Loucy (cell line): Measurements from ENCODE around the gene CFAP43.

ENCODE experiments used
- H2AFZ ChIP-seq: fragments of 200-600 bp; sonication (generic); 2 replicates; pipeline ENCODE4 v1.6.0; 2016; ENCODE audit warnings: antibody characterized with exemption, mild to moderate bottlenecking, low read length, moderate library complexity
- H3F3A ChIP-seq: fragments of 200-600 bp; 2 replicates; pipeline ENCODE4 v1.6.0; 2016; ENCODE audit warnings: antibody characterized with exemption, low read depth, mild to moderate bottlenecking
- H3K27me3 ChIP-seq: fragments of 200-600 bp; sonication (generic); 2 replicates; pipeline ENCODE4 v1.6.1; 2014; ENCODE audit warnings: low read length, mild to moderate bottlenecking; ENCODE audit not compliant: insufficient read depth, poor library complexity, severe bottlenecking
- H3K36me3 ChIP-seq: fragments of 200-600 bp; sonication (generic); 2 replicates; pipeline ENCODE4 v1.6.1; 2016; ENCODE audit warnings: low read length; ENCODE audit not compliant: insufficient read depth
- H3K4me1 ChIP-seq: fragments of 200-600 bp; sonication (generic); 2 replicates; pipeline ENCODE4 v1.5.1; 2014; ENCODE audit warnings: low read length, mild to moderate bottlenecking; ENCODE audit not compliant: insufficient read depth, poor library complexity, severe bottlenecking
- H3K4me2 ChIP-seq: fragments of 200-600 bp; sonication (generic); 2 replicates; pipeline ENCODE4 v1.6.0; 2014; ENCODE audit warnings: antibody characterized with exemption, low read length, low read depth, mild to moderate bottlenecking; ENCODE audit not compliant: poor library complexity, severe bottlenecking
- H3K4me3 ChIP-seq: fragments of 200-600 bp; sonication (generic); 2 replicates; pipeline ENCODE4 v1.5.1; 2014; ENCODE audit warnings: low read length, mild to moderate bottlenecking, mixed read lengths; ENCODE audit not compliant: poor library complexity, severe bottlenecking
- H3K79me2 ChIP-seq: fragments of 200-600 bp; sonication (generic); 2 replicates; pipeline ENCODE4 v1.6.1; 2014; ENCODE audit warnings: low read length; ENCODE audit not compliant: insufficient read depth
- H3K9ac ChIP-seq: fragments of 200-600 bp; sonication (generic); 2 replicates; pipeline ENCODE4 v1.6.0; 2014; ENCODE audit warnings: mild to moderate bottlenecking, low read depth, low read length, moderate library complexity; ENCODE audit not compliant: poor library complexity, severe bottlenecking
- H3K9me2 ChIP-seq: fragments of 200-600 bp; sonication (generic); replicated peaks from 2 replicates; pipeline ENCODE4 v1.6.1; 2016; ENCODE audit warnings: low read depth, low read length, mixed read lengths
- H3K9me3 ChIP-seq: fragments of 200-600 bp; sonication (generic); 2 replicates; pipeline ENCODE4 v1.6.1; 2014; ENCODE audit warnings: mild to moderate bottlenecking, antibody characterized with exemption, low read length, low read depth; ENCODE audit not compliant: insufficient read depth
- H4K20me1 ChIP-seq: fragments of 200-600 bp; sonication (generic); 2 replicates; pipeline ENCODE4 v1.6.0; 2014; ENCODE audit warnings: antibody characterized with exemption, low read length, mild to moderate bottlenecking; ENCODE audit not compliant: insufficient read depth, poor library complexity, severe bottlenecking
- CTCF ChIP-seq: fragments of 200-600 bp; sonication (generic); conservative IDR thresholded peaks from 2 replicates; pipeline ENCODE4 v1.5.1; 2014; ENCODE audit warnings: mild to moderate bottlenecking, antibody characterized with exemption, low read length
- EZH2phosphoT487 ChIP-seq: fragments of 200-600 bp; IDR thresholded peaks from 2 replicates; pipeline ENCODE4 v1.6.1; 2018; ENCODE audit warnings: antibody characterized with exemption, mild to moderate bottlenecking, moderate library complexity, borderline replicate concordance

CFAP43 gene

GRCh38 chr10:104208730-104209129, 23.4 kb downstream of the CFAP43 start:
- Histone ChIP-seq H4K20me1 (no peaks in the 10 kb centered on the region), H3K9me3 (no peaks in the 10 kb centered on the region), H3K9ac (no peak overlapping the region), H2AFZ (no peak overlapping the region), H3K9me2 (no peaks in the 10 kb centered on the region), H3K79me2 (no peaks in the 10 kb centered on the region), H3K27me3 (no peaks in the 10 kb centered on the region), H3K36me3 (no peaks in the 10 kb centered on the region), H3F3A (no peaks in the 10 kb centered on the region), H3K4me2 (no peak overlapping the region), H3K4me1 (no peaks in the 10 kb centered on the region), H3K4me3 (no peak overlapping the region)
- TF ChIP-seq CTCF = no peak
- no peak for TF ChIP-seq EZH2phosphoT487

GRCh38 chr10:104202231-104202630, 29.9 kb downstream of the CFAP43 start:
- H3K4me3 ChIP-seq = no peak overlapping the region
- H3K9ac ChIP-seq = no peak overlapping the region
- no peaks in the 10 kb centered on the region for H3K79me2 ChIP-seq
- H4K20me1 ChIP-seq = no peaks in the 10 kb centered on the region
- H3K9me2 ChIP-seq = no peaks in the 10 kb centered on the region
- TF ChIP-seq CTCF = no peak
- no peak for TF ChIP-seq EZH2phosphoT487
- no peak overlapping the region for H3K4me2 ChIP-seq
- no peaks in the 10 kb centered on the region for H3K9me3 ChIP-seq
- no peaks in the 10 kb centered on the region for H3K4me1 ChIP-seq
- no peak overlapping the region for H2AFZ ChIP-seq
- H3F3A ChIP-seq = no peaks in the 10 kb centered on the region
- H3K36me3 ChIP-seq = no peaks in the 10 kb centered on the region
- no peaks in the 10 kb centered on the region for H3K27me3 ChIP-seq

GRCh38 chr10:104201636-104202035, 30.5 kb downstream of the CFAP43 start:
- H2AFZ ChIP-seq = no peak overlapping the region
- H3K36me3 ChIP-seq = no peaks in the 10 kb centered on the region

More at GRCh38 chr10:104201636-104202035, 30.5 kb downstream of the CFAP43 start:
- Histone ChIP-seq H3F3A (no peaks in the 10 kb centered on the region), H3K27me3 (no peaks in the 10 kb centered on the region), H4K20me1 (no peaks in the 10 kb centered on the region), H3K4me3 (no peak overlapping the region), H3K4me2 (no peak overlapping the region), H3K9ac (no peak overlapping the region), H3K9me3 (no peaks in the 10 kb centered on the region), H3K4me1 (no peaks in the 10 kb centered on the region), H3K79me2 (no peaks in the 10 kb centered on the region), H3K9me2 (no peaks in the 10 kb centered on the region)
- TF ChIP-seq EZH2phosphoT487 = no peak
- no peak for TF ChIP-seq CTCF
